HG03442 (cell line): Measurements from ENCODE around the gene B2M.
"Not testable (repeated sequence)": the region's sequence is repeated elsewhere in the genome, so short reads cannot be mapped to it uniquely, and the experiment has no call there.

Source experiments
- ATAC-seq: cut with Tn5 transposase; IDR thresholded peaks from one replicate; pipeline ENCODE4 v1.9.1; 2021; ENCODE audit warnings: mild to moderate bottlenecking, moderate library complexity; ENCODE audit not compliant: unreplicated experiment

Gene B2M

GRCh38 chr15:44711096-44711742 lies at the start of gene B2M, which contains the start of gene PATL2:
TSS of gene B2M (plus strand) at chr15:44711517. CDS start at chr15:44711547, 30 bp downstream.
TSS of gene PATL2 (minus strand) at chr15:44711323. CDS start at chr15:44676490, 34,833 bp downstream.
- peak; percentile 84 for ATAC-seq

- ATAC-seq, result no peak
Observed at GRCh38 chr15:44661576-44661975, 49.7 kb upstream of the B2M start.

GRCh38 chr15:44662478-44663409 lies 48.6 kb upstream of the B2M start:
- peak; percentile 47 for ATAC-seq

- ATAC-seq, result peak; percentile 72
Observed at GRCh38 chr15:44663410-44664308, 47.7 kb upstream of the B2M start, which contains the start of gene SPG11. TSS of gene SPG11 (minus strand) at chr15:44663662. CDS start at chr15:44663647, 15 bp downstream.

- ATAC-seq, result no peak
Observed at GRCh38 chr15:44666210-44667038, 44.9 kb upstream of the B2M start.

- no peak for ATAC-seq
Observed at GRCh38 chr15:44667039-44667360, 44.3 kb upstream of the B2M start.

GRCh38 chr15:44668921-44669320 lies 42.4 kb upstream of the B2M start:
- no peak for ATAC-seq

GRCh38 chr15:44670087-44670950 lies 41.0 kb upstream of the B2M start:
- ATAC-seq, result no peak

- ATAC-seq, result no peak
Observed at GRCh38 chr15:44673639-44674038, 37.7 kb upstream of the B2M start.

GRCh38 chr15:44675911-44676310 lies 35.4 kb upstream of the B2M start:
- ATAC-seq, result no peak

- no peak for ATAC-seq
Observed at GRCh38 chr15:44676676-44677075, 34.6 kb upstream of the B2M start.

- ATAC-seq, result no peak
Observed at GRCh38 chr15:44682211-44682610, 29.1 kb upstream of the B2M start.

- ATAC-seq, result not testable (repeated sequence)
Observed at GRCh38 chr15:44682809-44683682, 28.3 kb upstream of the B2M start.

- ATAC-seq, result not testable (repeated sequence)
Observed at GRCh38 chr15:44689318-44689717, 22.0 kb upstream of the B2M start.

GRCh38 chr15:44690245-44690644 lies 21.1 kb upstream of the B2M start:
- not testable (repeated sequence) for ATAC-seq

- ATAC-seq, result no peak
Observed at GRCh38 chr15:44692659-44693058, 18.7 kb upstream of the B2M start.

- no peak for ATAC-seq
Observed at GRCh38 chr15:44694416-44694815, 16.9 kb upstream of the B2M start.

- no peak for ATAC-seq
Observed at GRCh38 chr15:44695294-44695693, 16.0 kb upstream of the B2M start.
